GM10266 (cell line): ENCODE measurements around the gene SLC6A15.
A peak's percentile ranks its signal among the peaks of the same experiment; 100 is the strongest.

ENCODE experiments used
- DNase-seq: peaks from one replicate; pipeline ENCODE4 v3.0.0; 2012; ENCODE audit errors: extremely low spot score
- TF ChIP-seq, protein P1 (sequence below): IDR thresholded peaks from 2 replicates; pipeline ENCODE4 v1.5.1; 2012; ENCODE audit warnings: mild to moderate bottlenecking, low read depth; ENCODE audit not compliant: control insufficient read depth, insufficient read depth; ENCODE audit errors: missing control alignments

SLC6A15 gene

DNA sequence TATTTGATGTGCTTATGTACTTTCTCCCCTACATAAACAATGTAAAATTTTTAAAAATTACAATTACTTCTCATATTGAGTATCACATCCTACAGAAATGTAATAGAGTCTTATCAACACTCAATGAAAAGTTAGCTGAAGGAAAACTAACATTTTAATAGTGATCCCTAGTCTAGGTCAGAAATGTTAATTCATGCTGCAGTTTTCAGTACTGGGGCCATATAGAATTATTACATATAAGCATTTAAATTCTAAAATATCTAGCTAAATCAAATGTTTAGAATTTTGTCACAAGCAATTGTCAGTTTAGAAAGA is 37.8 kb downstream of the SLC6A15 start:
- TF ChIP-seq, protein P1, sequence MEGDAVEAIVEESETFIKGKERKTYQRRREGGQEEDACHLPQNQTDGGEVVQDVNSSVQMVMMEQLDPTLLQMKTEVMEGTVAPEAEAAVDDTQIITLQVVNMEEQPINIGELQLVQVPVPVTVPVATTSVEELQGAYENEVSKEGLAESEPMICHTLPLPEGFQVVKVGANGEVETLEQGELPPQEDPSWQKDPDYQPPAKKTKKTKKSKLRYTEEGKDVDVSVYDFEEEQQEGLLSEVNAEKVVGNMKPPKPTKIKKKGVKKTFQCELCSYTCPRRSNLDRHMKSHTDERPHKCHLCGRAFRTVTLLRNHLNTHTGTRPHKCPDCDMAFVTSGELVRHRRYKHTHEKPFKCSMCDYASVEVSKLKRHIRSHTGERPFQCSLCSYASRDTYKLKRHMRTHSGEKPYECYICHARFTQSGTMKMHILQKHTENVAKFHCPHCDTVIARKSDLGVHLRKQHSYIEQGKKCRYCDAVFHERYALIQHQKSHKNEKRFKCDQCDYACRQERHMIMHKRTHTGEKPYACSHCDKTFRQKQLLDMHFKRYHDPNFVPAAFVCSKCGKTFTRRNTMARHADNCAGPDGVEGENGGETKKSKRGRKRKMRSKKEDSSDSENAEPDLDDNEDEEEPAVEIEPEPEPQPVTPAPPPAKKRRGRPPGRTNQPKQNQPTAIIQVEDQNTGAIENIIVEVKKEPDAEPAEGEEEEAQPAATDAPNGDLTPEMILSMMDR, result no peak
- DNase-seq, result no peak

DNA sequence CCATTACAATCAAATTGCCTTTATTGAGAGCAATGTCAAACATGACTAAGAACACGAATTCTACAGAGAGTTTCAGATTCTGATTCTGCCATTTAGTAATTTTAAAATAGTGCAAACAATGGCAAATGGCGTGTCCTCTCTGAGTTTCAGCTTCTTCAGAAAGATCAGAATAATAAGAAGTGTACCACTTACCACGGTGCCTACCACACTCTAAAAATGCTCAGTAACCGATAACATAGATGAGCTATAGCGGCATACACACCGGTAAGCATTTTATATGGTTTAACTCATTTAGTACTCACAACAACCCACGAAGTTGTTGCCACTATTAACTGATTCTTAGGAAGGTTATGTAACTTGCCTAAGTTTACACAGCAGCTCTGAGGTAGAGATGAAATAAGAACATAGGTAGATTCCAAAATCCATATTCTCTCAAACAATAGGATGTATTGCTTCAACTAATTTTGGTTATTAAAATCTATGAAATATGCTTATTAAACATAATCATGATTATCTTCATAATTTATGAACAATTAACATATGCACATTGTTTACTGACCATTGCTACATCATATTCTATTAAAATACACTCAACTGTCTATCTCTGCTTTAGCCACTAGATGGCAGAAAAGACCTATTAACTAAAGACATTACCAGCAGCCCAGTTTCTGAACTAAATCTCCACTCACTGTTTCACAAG is 38.3 kb downstream of the SLC6A15 start:
- TF ChIP-seq, protein P1, result peak; percentile 80
- peak; percentile 18 for DNase-seq

DNA sequence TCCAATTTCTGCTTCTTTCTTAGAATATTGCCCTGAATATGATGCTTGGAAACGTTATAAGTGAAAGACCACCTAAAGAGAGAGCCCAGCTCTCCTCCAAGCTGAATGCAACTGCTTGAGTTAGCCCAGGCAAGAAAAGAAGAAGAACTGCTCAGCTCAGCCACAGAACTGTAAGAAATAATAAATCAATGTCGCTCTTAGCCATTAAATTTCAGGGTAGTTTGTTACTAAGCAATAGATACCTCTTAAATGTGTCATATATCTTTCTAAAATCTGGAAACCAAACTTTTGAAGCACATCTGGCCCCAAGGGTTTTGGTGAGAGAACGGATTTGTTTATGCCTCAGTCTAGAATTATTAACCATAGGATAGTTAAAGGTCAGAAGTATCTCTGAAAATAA is 50.4 kb downstream of the SLC6A15 start:
- TF ChIP-seq, protein P1, result no peak
- DNase-seq, result no peak

DNA sequence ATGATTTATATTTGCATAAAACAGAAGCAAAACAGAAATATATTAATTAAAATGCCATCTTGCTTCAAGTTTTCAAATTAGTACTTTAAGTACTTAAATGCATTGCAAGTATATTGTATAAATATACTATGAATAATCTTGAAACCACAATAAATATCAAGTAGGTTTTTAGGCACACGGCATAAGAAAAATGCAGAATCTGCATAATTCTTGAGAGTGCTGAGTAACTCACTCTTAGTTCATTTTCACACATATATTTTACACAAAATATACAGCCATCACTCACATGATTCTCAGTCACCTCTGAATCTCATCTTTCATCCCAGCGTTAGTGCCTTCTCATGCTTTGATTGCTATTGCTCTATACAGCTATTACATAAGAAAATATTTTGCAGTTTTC is 51.9 kb downstream of the SLC6A15 start:
- DNase-seq, result no peak
- TF ChIP-seq, protein P1, result no peak

DNA sequence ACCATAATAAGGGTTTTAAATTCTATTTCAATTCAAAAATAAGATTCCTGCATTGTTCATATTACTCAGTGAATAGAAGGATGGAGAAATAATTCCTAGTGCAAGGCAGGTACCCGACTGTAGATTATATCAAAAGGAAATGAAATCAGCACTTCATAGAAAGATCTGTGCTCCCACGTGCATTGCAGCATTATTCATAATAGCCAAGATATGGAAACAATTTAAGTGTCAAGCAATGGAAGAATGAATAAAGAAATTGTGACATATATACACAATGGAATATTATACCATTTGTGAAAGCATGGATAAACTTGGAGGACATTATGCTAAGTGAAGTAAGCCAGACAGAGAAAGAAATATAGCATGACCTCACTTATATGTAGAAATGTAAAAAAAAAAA is 53.8 kb downstream of the SLC6A15 start:
- TF ChIP-seq, protein P1, result no peak
- no peak for DNase-seq

DNA sequence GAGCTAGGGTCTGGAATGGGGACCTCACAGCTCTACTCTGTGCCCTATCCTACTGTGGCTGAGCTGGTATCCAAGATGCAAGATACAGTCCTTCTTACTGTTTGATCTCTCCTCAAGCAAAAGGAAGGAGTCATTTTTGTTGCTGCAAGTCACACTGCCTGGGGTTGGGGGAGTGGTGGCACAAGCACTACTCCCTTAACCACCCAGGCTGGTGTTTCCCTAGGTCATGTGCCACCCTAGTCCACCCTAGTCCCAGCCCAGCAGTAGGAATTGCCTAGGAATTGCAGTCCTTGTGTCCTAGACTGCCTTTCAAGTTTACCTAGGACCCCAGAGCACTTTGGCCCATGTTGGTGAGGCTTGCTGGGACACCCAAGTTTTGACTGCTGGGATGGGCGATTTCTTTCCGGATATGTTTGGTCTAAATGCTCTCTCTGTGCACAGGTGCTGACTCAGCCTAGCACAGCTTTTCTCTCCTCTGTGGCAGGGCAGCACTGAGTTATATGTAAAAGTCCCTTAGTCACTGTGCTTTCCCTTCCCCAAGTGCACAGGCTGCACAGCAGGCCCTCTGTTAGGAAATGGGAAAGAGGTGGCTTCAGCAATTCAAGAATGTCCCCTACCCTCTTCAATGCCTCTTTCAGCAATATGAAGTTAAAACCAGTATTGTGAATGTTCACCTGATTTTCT is 54.9 kb downstream of the SLC6A15 start:
- no peak for DNase-seq

More for the DNA sequence above, 54.9 kb downstream of the SLC6A15 start:
- TF ChIP-seq, protein P1, result no peak
